NCI-H460 (cell line): Measurements from ENCODE around the gene SCO1. TPM values are rescaled to one million over a fixed set of nuclear protein-coding genes. Genes with fewer than 3 reads are reported as not detected.

Experiments
- DNase-seq: peaks from one replicate; pipeline ENCODE4 v3.0.0-alpha.2; 2016; ENCODE audit warnings: low read depth; ENCODE audit errors: extremely low read depth
- total RNA-seq: library from RNA; depleted of rRNA; stranded (reverse); fragments of >200 nt; shearing (Covaris generic); gene quantifications from 2 replicates; pipeline ENCODE4 v1.2.3, GENCODE V29; 2014

The SCO1 gene
- total RNA-seq, 1 experiment from 2014 or later: 62.8 TPM

- DNase-seq: no peak
These were observed 39.5 kb downstream of the SCO1 start for GRCh38 chr17:10657879-10658278.

- no peak for DNase-seq
These were observed 40.2 kb downstream of the SCO1 start, which contains the start of gene MYH3 for GRCh38 chr17:10657148-10657547. Gene MYH3 (minus strand): TSS chr17:10657309. CDS start chr17:10655064, 2,245 bp downstream.

- DNase-seq: no peak
These were observed 43.3 kb downstream of the SCO1 start for GRCh38 chr17:10653987-10654386.

- DNase-seq: no peak
These were observed 44.2 kb downstream of the SCO1 start for GRCh38 chr17:10652984-10653659.

GRCh38 chr17:10651927-10652326, 45.4 kb downstream of the SCO1 start:
- no peak for DNase-seq

- DNase-seq: no peak
These were observed 47.7 kb downstream of the SCO1 start for GRCh38 chr17:10649602-10650001.

DNA sequence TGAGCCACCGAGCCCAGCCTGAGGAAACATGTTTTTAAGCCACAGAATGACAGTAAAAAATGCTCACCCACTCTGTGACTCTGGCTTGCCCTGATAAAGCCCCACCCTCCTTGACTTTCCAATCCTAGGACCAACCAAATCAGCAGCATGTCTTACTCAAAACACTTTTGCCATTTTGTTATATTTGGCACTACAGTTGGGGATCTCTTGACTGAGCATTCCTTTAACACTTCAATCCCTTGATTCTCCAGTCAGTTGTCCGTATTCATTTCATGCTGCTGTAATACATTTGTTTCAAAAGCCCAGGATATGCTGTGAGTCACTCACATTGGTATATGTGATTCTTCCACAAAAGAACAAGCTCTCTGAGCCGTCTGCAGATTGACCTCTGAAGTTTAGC, 48.4 kb downstream of the SCO1 start:
- DNase-seq: no peak

GRCh38 chr17:10648381-10648780, 49.0 kb downstream of the SCO1 start:
- DNase-seq: no peak

- DNase-seq: peak; percentile 70
These were observed 50.8 kb downstream of the SCO1 start for GRCh38 chr17:10646392-10646990.

- no peak for DNase-seq
These were observed 56.9 kb downstream of the SCO1 start for GRCh38 chr17:10640475-10640874.

DNA sequence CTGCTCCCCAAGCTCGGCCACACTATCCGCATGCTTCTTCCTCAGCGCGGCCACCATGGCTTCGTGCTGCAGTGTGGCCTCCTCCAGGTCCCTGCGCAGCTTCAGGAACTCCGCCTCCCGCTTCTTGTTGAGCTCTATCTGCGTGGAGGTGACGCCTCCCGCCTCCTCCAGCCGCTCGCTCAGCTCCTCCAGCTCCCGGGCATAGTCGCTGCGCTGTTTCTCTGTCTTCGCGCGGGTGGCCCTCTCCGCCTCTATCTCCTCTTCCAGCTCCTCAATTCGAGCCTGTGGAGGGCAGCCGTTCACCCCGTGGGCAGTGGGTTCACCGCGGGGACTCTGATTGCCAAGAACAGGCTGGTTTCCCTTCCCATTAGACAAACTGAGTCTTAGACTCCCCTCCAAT, 59.2 kb downstream of the SCO1 start:
- no peak for DNase-seq

- no peak for DNase-seq
These were observed 62.0 kb downstream of the SCO1 start for GRCh38 chr17:10635290-10635689.

DNA sequence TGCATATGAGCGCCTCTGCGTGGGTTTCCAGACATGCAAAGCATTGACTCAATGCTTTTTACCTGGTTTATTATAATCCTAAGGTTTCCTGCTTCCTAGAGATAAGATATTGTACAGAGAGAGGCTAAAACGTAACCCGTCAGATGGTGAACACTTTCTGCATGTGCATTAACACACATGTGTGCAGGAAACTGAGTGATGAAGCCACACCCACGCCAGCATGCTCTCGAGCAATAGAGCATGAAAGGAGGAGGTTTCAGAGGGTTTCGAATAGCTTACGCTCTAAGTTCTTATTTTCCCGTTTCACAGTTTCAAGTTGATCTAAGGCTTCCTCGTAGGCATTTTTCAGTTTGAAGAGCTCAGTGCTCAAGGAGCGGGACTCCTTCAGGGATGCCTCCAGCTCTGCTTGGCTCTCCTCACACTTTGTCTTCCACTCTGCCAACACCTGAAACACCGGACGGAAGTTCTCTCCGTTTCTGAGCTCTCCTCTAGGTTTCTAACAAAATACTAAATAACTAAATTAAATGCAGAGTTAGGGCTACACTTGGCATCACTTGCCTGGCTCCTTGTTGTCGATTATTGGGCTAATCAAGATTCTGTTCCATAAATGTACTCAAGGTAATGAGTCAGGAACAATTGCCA, 63.5 kb downstream of the SCO1 start:
- no peak for DNase-seq

DNA sequence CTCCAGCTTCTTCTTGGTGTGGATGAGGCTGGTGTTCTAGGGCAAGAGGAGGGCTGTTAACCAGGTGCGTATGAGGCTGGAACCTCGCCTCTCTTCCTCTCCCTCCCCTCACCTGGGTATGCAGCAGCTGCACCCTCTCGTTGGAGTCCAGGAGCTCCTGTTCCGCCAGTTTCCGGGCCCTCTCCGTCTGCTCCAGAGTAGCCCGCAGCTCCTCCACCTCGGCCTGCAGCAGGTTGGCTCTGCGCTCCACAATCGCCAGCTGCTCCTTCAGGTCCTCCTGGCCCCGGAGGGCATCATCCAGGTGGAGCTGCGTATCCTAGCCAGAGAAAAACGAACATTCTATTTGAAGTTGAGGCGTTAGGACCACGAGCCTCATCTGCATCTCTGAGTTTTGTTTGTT, 65.6 kb downstream of the SCO1 start:
- DNase-seq: no peak

DNA sequence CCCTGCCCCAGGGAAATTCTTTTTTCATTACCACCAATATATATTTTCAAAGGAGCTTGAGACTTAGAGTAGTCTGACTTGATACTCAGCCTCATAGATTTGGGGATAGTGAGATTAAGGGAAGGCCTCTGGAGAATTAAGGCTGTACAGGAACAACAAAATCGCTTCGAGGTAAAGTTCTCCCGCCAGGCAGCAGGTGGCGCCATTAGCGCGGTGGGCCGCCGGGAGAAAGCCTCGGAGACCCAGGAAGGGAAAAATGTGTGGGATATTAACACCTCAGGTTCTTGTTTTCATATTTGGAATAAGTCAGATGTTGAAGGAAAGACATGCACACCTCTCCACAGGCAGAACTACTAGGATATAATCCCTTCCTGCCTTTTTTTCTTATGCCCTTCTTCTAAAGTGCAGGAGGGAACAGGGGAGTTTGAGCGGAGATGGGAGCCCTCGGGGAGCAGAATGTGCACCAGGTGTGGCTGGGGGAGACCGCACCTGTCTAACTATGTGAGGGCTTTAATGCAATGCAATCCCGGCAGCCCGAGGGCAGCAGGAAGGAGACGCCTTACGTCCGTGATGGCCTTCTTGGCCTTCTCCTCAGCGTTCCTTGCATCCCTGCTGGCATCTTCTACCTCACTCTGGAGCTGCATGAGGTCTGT, 66.2 kb downstream of the SCO1 start:
- peak; percentile 27 for DNase-seq

DNA sequence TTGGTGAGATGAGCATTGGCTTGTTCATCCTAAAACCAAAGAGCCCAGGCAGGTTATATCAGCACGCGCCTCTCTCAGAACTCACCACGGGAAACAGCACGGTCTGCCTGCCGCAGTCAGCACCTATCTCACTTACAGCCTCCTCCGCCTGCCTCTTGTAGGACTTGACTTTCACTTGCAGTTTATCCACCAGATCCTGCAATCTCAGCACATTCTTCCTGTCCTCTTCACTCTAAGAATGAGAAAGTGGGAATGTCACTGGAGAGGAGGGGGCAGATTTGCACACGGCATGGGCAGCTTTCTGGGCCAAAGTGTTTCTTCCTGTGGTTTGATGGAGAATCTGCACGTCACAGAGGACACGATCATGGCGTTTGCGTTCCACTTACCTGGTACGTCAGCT, 67.6 kb downstream of the SCO1 start:
- no peak for DNase-seq

- DNase-seq: no peak
These were observed 68.6 kb downstream of the SCO1 start for GRCh38 chr17:10628756-10629155.

DNA sequence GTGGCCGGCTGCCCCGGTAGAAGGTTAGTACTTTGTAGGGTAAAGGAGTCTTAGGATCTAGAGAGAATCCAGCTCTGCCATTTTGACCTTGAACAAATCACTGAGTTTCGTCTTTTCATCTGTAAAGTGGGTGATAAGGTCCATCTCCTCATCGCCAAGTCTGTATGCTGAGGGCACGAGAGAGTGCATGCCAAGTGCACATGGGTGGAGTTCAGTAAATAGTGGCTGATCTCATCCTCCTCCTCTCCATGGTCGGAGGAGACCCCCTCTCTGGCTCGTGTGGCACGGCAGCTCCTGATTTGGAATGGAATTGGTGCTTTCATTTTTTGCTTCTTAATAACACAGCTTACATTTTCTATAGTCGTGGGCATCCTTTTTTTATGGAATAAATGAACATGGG, 70.9 kb downstream of the SCO1 start:
- DNase-seq: no peak

GRCh38 chr17:10624969-10625368, 72.4 kb downstream of the SCO1 start:
- DNase-seq: no peak

GRCh38 chr17:10623737-10624338, 73.5 kb downstream of the SCO1 start:
- no peak for DNase-seq
